Right hindlimb (tissue), 1 donor: ENCODE results near the gene KCNJ18.
"Not testable (repeated sequence)": the region's sequence is repeated elsewhere in the genome, so short reads cannot be mapped to it uniquely, and the experiment has no call there.

ENCODE experiments used
- DNase-seq: peaks from one replicate; pipeline ENCODE4 v3.0.0-alpha.2; 2018

Gene KCNJ18

DNA sequence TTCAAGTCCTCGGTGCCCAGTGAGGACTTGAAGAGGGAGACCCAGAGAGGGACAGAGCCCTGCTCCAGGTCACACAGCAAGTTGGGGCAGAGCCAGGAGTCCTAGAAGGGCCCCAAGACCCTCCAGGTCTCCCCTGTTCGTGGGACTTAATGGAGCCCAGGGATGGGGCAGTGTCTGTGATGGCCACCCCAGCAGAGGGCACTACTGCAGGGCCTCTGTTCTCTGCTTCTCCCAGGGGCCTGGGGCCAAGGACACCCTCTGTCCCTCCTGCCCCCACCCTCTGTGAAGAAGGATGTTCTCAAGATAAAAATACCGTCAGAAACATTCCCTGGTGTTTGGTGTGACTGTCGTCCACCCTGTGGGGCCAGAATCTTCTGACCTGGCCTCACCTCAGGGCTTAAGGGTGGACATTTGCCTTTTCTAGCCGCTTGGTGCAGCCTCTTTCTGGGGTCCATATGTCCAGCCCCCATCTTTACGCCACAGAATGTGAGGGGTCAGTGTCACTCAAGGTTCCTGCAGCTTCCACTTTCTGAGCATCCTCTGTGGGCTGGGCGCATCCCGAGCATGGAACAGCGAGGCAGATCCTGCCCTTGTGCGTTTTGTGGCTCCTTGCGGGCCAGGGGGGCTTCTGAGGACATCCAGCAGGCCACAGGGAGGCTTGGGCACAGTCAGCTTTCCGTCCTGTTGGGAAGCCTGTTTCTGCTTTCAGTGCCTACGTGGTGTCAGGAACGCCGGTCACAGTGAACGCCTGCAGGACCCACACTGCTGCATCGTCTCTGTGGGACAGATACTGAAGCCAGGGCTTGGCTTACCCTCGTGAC is at the start of gene KCNJ18:
TSS of gene KCNJ18 (plus strand) at position 641 of the 821 bp plus-strand sequence. CDS start 10,264 bp downstream, outside the sequence.
- DNase-seq, result not testable (repeated sequence)

DNA sequence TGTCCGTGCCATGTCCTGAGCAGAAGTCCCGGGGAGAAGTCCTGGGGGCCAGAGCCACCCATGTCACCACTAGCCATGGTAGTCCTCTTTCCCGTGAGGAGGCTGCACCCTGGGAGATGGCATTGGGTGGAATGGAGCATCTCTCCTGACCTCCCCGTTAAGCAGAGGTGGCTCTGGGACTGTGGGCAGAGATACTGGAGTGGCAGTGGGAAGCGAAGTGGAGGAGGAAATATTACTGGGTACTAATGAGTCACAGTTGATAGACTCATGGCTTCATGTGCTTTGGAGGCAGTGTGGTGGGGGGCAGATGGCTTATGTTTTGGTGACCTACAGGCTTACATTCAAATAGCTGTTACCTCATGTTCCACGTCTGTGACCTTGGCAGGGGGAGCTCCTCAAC is 44.2 kb upstream of the KCNJ18 start:
- DNase-seq, result not testable (repeated sequence)

- DNase-seq, result not testable (repeated sequence)
Measured at GRCh38 chr17:21650043-21650442, 42.3 kb upstream of the KCNJ18 start.

GRCh38 chr17:21652049-21652448 is 40.3 kb upstream of the KCNJ18 start:
- DNase-seq, result not testable (repeated sequence)

- DNase-seq, result not testable (repeated sequence)
Measured at GRCh38 chr17:21653211-21653610, 39.1 kb upstream of the KCNJ18 start.

DNA sequence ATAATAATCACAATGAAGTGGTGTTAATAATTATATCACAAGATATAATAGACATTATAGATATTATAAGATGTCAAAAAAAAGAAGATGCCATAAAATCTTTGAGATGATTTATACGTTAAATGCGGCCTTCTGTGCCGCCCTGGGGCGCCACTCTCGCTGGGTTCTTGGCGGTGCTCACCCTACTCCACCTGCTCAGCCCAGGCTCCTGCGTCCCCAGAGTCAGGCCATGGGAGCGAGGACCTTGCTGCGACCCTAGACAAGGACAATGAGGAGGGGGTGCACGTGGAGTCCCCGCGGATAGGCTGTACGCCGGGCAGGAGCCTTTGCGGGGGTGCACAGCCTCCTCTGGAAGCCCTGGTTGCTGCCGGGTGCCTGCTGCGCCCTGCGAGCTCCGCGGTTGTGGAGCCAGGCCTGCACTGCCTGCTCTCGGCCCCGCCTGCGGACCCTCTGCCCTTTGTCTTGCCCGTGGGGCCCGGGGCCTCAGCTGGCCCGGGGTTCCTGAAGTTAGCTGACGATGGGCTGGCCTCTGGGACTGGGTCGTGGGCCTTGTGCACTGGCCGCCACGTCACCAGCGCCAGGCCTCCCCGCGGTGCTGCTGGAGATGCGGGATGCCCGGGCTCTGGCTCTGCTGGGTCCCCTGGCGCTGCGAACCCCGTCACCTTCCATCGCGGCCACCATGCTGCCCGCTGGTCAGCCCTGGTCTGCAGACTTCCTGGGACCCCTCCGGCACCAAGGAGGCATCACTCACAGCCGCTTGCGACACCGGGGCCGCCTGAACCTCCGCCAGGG is 35.6 kb upstream of the KCNJ18 start:
- DNase-seq, result not testable (repeated sequence)

DNA sequence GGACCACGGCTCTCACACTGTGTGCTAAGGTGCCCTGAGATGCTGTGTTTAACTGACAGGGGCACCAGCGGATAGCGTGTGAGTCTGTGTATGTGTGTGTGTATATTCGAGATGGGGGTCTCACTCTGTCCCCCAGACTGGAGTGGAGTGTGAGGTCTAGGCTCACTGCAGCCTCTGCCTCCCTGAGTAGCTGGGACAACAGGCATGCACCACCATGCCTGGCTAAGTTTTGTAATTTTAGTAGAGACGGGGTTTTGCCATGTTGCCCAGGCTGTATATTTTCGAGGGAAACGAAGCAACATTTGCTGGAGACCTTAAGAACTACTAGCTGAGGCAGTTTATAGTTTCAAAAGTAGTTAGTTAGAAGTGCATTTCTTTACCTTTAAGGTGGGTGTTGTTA is 32.7 kb upstream of the KCNJ18 start:
- DNase-seq, result not testable (repeated sequence)

DNA sequence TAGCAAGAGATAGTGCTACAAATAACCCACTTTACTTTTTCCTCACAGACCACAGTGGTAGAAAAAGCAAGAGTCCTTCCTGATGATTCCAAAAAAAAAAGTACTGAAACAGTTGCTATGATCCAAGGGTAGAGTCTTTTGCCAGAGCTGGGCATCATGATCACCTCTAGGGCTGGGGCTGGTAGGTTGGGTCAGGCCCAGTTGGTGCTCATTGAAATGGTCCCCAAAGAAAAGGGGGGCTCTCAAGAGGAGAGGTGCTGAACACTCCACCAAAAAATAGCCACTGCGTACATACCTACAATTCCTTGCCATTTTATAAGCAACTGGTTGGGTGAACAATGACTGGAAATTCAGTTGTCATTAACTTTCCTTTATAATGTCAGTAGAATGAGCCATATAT is 30.9 kb upstream of the KCNJ18 start:
- DNase-seq, result not testable (repeated sequence)

- DNase-seq, result not testable (repeated sequence)
Measured at GRCh38 chr17:21663166-21663565, 29.2 kb upstream of the KCNJ18 start.

- not testable (repeated sequence) for DNase-seq
Measured at GRCh38 chr17:21663614-21664474, 28.5 kb upstream of the KCNJ18 start.

DNA sequence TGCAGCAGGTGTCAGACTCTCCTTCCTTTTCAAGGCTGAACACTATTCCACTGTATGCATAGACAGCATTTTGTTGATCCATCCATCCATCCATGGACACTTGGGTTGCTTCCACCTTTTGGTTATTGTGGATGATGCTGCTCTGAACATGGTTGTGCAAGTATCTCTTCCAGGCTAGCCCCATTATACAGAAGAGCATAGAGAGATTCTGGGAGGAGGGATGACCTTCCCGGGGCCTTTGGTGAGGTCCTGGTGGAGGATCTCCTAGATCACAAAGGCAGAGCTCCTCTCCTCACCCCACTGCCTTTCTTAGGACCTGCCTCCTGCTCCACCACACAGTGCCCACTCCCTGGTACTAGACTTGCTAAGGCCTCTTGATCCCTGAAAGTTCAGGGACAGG is 27.2 kb upstream of the KCNJ18 start:
- not testable (repeated sequence) for DNase-seq

GRCh38 chr17:21665935-21666493 is 26.3 kb upstream of the KCNJ18 start:
- DNase-seq, result not testable (repeated sequence)

- not testable (repeated sequence) for DNase-seq
Measured at GRCh38 chr17:21666711-21667412, 25.5 kb upstream of the KCNJ18 start.

- not testable (repeated sequence) for DNase-seq
Measured at GRCh38 chr17:21667413-21668117, 24.8 kb upstream of the KCNJ18 start.

GRCh38 chr17:21668118-21668488 is 24.2 kb upstream of the KCNJ18 start:
- not testable (repeated sequence) for DNase-seq

DNA sequence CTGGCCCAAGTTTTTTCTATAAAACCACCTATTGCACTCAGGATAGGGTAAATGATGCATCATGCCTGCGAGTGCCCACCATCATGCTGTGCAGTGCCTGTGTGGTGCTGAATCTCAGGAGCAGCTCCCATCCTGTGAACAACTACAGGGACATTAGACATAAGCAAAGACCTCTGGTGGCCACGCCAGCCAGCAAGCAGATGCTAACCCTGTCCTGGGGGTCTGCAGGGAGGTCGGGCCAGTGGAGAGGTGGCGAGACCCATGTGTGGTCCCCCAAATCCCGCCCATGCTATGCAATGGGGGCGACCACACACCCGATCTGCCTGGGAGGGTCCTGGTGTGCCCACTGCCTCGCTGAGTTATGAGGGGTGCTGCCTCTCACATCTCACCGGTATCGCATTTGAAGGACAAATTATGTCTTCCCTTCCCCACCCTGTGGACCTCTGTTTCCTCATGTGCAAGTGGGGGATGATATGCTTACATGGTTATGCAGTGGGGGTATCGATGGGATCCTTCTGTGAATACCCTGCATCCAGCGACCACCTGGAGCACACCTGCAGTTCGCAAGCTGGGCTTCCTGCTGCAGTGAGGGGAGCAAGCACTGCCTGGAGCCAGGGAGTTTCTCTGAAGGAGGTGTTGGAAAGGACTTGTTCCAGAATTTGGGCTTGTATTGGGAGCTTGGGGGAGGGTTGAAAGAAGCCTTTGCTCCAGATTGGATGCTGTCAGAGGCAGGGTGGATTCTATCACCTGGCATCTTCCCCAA is 23.4 kb upstream of the KCNJ18 start:
- DNase-seq, result not testable (repeated sequence)

DNA sequence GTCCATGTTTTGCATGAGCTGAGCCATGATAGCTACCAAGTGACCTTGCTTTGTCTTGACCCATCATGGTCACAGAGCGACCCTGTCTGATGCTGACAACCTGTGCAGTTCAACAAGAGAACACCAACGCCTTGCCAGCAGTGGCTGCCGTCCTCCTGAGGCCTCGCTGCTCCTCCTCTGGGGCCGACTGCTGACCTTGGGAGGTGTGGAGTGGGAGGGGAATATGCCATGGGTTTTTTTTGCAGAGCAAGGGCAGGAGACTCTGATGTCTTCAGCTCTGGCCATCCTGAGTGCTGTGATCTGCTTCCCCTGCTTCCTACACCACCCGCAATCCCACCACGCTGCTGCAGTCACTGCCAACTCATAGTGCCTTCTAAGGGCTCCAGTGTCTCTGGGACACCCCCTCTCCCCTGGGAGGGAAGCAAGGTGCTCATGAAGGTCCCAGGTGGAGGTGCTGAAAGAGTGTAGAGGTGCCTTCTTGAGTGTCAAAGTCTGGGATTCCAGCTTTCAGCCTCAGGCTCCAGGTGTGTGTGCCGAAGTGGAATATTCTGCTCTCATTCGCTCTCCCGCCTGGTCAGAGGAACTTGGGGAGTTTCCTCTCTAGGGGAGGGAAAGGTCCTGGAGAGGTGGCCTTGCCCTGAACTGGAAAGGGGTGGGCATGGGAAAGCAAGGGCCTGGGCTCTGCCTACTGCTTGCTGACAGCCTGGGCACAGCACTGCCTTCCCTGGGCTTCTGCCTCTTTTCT is 22.5 kb upstream of the KCNJ18 start:
- not testable (repeated sequence) for DNase-seq

DNA sequence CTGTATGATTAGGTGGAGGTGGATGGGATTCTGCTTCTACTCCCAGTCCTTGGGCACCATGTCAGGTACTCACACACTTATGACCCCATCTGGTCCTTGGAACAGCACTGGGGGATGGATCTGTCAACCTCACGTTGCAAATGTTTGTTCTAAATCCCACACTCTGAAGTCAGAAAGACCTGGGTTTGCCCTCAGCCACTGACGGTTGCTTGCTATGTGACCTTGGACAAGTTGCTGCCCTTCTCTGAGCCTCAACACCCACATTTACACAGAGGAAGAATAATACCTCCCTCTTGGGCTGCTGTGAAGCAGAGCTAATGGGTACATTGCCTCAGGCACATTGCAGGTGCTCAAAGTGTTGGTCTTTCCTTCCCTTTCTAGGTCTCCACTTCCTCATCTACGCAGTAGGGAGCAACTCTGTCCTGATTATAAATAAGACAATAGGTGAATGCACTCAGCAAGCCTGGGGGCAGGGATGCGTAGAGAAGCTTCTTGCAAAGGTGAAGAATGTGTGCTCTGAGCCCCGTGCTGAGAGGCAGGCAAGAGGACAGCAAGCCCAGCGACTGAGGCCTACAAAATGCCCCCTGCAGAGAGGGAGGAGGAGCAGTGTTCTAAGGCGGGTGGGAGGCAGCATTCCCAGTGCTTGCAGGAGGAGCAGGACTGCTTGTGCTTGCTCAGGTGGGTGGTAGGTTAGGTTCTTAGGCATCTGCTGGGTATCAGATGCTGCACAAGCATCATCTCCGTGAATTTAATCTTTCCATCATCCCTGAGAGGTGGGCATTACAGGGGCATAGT is 21.8 kb upstream of the KCNJ18 start:
- DNase-seq, result not testable (repeated sequence)

GRCh38 chr17:21671437-21671836 is 20.9 kb upstream of the KCNJ18 start:
- not testable (repeated sequence) for DNase-seq
